Sigmoid colon (tissue), 7 donors: Measurements from ENCODE around the gene MAU2. TPM values are rescaled to one million over a fixed set of nuclear protein-coding genes. Genes with fewer than 3 reads are reported as not detected.

Experiments used
- DNase-seq: peaks from one replicate; pipeline ENCODE4 v3.0.0-alpha.2; 2019
- H3K27ac ChIP-seq, 4 donors: fragments of 200-600 bp; sonication (generic); one replicate each; pipeline ENCODE4 v1.5.1; 2016 to 2019; ENCODE audit warnings: mild to moderate bottlenecking in 1 of 4
- H3K27me3 ChIP-seq, 3 donors: fragments of 200-600 bp; sonication (generic); one replicate each; pipeline ENCODE4 v1.5.1; 2019; ENCODE audit warnings: mild to moderate bottlenecking in 1 of 3
- H3K36me3 ChIP-seq, 4 donors: fragments of 200-600 bp; sonication (generic); one replicate each; pipeline ENCODE4 v1.5.1; 2016 to 2019
- H3K4me1 ChIP-seq, 4 donors: fragments of 200-600 bp; sonication (generic); one replicate each; pipeline ENCODE4 v1.5.1; 2017 to 2019
- H3K4me3 ChIP-seq, 4 donors: fragments of 200-600 bp; sonication (generic); one replicate each; pipeline ENCODE4 v1.5.1; 2017 to 2019; ENCODE audit warnings: mild to moderate bottlenecking in 2 of 4, moderate library complexity in 1 of 4
- H3K9me3 ChIP-seq, 4 donors: fragments of 200-600 bp in 3 of 4; sonication (generic) in 3 of 4; one replicate each; pipeline versions ENCODE4 v1.5.1 to v1.6.1; 2013 to 2019
- EP300 ChIP-seq, 4 donors: sonication (generic); formaldehyde crosslinking; IDR thresholded peaks; one replicate each; pipeline ENCODE4 v1.6.1; 2017; ENCODE audit warnings: antibody characterized with exemption in 4 of 4
- POLR2A ChIP-seq, 2 donors: fragments of 450-650 bp; IDR thresholded peaks; one replicate each; pipeline ENCODE4 v1.6.1; 2016; ENCODE audit warnings: antibody characterized with exemption in 2 of 2, mild to moderate bottlenecking in 2 of 2, moderate library complexity in 2 of 2
- POLR2AphosphoS5 ChIP-seq, 4 donors: sonication (generic); formaldehyde crosslinking; IDR thresholded peaks; one replicate each; pipeline ENCODE4 v1.6.1; 2017; ENCODE audit warnings: antibody characterized with exemption in 4 of 4
- WGBS, 2 donors: extraction: QIAGEN DNeasy Blood & Tissue Kit; methylation state at CpG; one replicate each; pipeline ENCODE4 v1.1.7; 2013; 5-methylcytosine and 5-hydroxymethylcytosine counted together
- intact Hi-C: fragments of 100-400 bp; cut with DNase I; formaldehyde crosslinking; loops from one replicate; pipeline ENCODE4 v1.15.1; 2023
- polyA plus RNA-seq, 3 donors: library from polyadenylated mRNA; stranded (reverse); fragments of 200-250 nt; gene quantifications; one replicate each; pipeline ENCODE4 v1.2.3, GENCODE V29; 2013
- total RNA-seq, 4 donors: library from RNA; depleted of rRNA; stranded (reverse); fragments of >200 nt; gene quantifications; one replicate each; pipeline ENCODE4 v1.1.0, GENCODE V29; 2016
- TF ChIP-seq, protein P1 (sequence below), 4 experiments: fragments of 450-650 bp in 3 of 4; fragments of 200-600 bp in 1 of 4; IDR thresholded peaks; one replicate each; pipeline ENCODE4 v1.5.1; 2016 to 2019; ENCODE audit warnings: antibody characterized with exemption in 4 of 4, mild to moderate bottlenecking in 3 of 4, moderate library complexity in 2 of 4
- donor health status: healthy with polysubstance abuse.
- donor health status: Bipolar disorder and iron deficiency.
- donor health status: healthy.

MAU2 gene
- total and polyA plus RNA-seq, 7 donors: 7.8 to 94.4 (median 33.3) TPM

DNA sequence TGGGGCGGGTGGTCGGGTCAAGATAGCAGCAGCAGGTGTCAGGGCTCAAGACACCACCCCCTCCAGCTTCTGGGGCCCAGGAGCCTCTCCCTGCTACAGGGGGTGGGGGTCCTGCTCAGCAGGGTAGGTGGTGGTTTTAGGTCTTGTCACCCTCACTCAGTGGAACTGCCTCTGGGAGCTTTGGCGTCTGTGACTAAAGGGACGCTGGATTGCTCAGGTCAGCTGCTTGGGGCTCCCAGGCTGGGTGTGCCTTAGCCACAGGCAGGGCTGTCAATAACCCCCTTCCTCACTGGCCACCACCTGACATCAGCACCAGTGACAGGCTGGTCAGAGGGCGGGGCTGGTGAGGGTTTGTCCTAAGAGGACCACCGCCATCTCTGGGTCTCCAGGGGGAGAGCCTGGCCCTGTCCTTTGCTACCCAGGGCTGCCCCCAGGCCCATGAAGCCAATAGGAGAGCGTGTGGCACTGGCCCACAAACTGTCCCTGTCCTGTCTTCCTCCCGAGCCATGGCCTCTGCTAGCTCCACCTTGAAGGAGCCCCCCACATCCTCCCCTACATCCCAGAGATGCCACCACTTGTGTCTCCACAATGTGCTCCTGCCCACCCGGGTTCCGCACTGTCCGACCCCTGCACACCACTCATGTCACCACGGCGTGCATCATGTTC lies 36.4 kb downstream of the MAU2 start:
- intact Hi-C loops: loop anchor here (5.0 kb wide), 1 partner anchor 35 kb away; the partner anchor contains the start of genes MAU2 and SUGP1
- Histone ChIP-seq H3K27ac (no peak overlapping the region), H3K4me3 (no peak overlapping the region)

DNA sequence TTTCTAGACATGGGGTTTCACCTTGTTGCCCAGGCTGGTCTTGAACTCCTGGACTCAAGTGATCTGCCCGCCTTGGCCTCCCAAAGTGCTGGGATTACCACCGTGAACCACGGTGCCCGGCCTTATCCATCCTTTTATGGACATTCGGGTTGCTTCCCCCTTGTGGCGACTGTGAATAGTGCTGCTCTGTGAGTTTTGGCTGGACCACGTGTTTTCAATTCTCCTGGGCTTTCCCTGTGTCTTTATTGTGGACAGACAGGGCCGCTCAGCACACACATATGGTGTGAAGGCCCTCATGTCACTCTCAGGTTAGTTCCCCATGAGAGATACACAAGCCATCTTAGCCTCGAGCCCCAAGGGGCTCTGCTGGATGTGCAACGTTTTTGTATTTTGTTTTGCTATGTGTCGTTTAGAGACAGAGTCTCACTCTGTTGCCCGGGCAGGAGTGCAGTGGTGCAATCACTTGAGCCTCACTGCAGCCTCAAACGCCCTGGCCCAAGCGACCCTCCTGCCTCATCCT lies 40.5 kb downstream of the MAU2 start:
- Histone ChIP-seq H3K4me3 (no peak overlapping the region), H3K36me3 (peaks cover 5 to 23% (median 8%) of the 10 kb centered on the region in 4 donors), H3K27me3 (no peaks in the 10 kb centered on the region), H3K4me1 (peaks cover 0 to 14% (median 6%) of the 10 kb centered on the region in 4 donors), H3K27ac (peak overlapping the region in 3 of 4 donors; percentile 49 to 66 (median 57)), H3K9me3 (no peaks in the 10 kb centered on the region)
- TF ChIP-seq POLR2A (IDR thresholded peaks at IDR 0.05) (no peak), EP300 (IDR thresholded peaks at IDR 0.05) (no peak), POLR2AphosphoS5 (IDR thresholded peaks at IDR 0.05) (peak in 2 of 4 donors; percentile 13 to 19)
- TF ChIP-seq, protein P1, sequence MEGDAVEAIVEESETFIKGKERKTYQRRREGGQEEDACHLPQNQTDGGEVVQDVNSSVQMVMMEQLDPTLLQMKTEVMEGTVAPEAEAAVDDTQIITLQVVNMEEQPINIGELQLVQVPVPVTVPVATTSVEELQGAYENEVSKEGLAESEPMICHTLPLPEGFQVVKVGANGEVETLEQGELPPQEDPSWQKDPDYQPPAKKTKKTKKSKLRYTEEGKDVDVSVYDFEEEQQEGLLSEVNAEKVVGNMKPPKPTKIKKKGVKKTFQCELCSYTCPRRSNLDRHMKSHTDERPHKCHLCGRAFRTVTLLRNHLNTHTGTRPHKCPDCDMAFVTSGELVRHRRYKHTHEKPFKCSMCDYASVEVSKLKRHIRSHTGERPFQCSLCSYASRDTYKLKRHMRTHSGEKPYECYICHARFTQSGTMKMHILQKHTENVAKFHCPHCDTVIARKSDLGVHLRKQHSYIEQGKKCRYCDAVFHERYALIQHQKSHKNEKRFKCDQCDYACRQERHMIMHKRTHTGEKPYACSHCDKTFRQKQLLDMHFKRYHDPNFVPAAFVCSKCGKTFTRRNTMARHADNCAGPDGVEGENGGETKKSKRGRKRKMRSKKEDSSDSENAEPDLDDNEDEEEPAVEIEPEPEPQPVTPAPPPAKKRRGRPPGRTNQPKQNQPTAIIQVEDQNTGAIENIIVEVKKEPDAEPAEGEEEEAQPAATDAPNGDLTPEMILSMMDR (IDR thresholded peaks at IDR 0.05): peak; percentile 73 to 85 (median 80)
- whole genome bisulfite sequencing, 2 donors: 6 to 16% methylated on average over 14 of the region's 14 CpGs
- peak; percentile 88 for DNase-seq
- intact Hi-C loops: no loop called here

More for the DNA sequence above, 36.4 kb downstream of the MAU2 start:
- no peak for DNase-seq
- Histone ChIP-seq H3K27me3 (no peaks in the 10 kb centered on the region), H3K4me1 (peaks cover 0 to 8% (median 4%) of the 10 kb centered on the region in 4 donors), H3K36me3 (peaks cover 45 to 64% (median 48%) of the 10 kb centered on the region in 4 donors), H3K9me3 (no peaks in the 10 kb centered on the region)
- TF ChIP-seq, protein P1 (IDR thresholded peaks at IDR 0.05): no peak
- TF ChIP-seq POLR2AphosphoS5 (IDR thresholded peaks at IDR 0.05) (no peak), POLR2A (IDR thresholded peaks at IDR 0.05) (no peak)
- WGBS, 2 donors: 90 to 93% methylated on average over 13 of the region's 13 CpGs

DNA sequence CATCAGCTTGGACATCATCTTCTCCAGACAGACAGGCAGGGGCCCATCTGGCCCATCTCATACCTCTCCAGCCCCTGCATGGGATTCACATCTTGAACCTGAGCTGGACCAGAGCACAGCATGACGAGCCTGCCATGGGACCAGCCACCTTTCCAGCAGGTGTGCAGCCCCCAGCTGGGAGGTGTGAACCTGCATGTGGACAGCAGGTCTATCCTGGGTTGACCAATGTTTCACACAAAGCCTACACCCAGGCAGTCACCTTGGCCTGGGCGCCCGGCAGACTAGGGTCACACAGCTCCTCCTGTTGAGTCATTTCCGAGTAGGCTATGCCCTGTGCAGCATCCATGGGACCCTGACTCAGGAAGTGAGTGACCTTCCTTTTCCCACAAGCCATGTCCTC lies 41.4 kb downstream of the MAU2 start:
- DNase-seq: no peak
- peak overlapping the region in 1 of 4 donors; percentile 66 for H3K27ac ChIP-seq
- H3K9me3 ChIP-seq: no peaks in the 10 kb centered on the region
- no peak for TF ChIP-seq POLR2AphosphoS5 (IDR thresholded peaks at IDR 0.05)
- no peak for TF ChIP-seq POLR2A (IDR thresholded peaks at IDR 0.05)
- TF ChIP-seq EP300 (IDR thresholded peaks at IDR 0.05): no peak
- TF ChIP-seq, protein P1 (IDR thresholded peaks at IDR 0.05): no peak
- H3K4me3 ChIP-seq: no peak overlapping the region
- H3K27me3 ChIP-seq: no peaks in the 10 kb centered on the region
- WGBS, 2 donors: 94% methylated on average over 4 of the region's 4 CpGs
- intact Hi-C loops: no loop called here
- peaks cover 0 to 20% (median 9%) of the 10 kb centered on the region in 4 donors for H3K4me1 ChIP-seq
- H3K36me3 ChIP-seq: peaks cover 0 to 13% (median under 1%) of the 10 kb centered on the region in 4 donors

DNA sequence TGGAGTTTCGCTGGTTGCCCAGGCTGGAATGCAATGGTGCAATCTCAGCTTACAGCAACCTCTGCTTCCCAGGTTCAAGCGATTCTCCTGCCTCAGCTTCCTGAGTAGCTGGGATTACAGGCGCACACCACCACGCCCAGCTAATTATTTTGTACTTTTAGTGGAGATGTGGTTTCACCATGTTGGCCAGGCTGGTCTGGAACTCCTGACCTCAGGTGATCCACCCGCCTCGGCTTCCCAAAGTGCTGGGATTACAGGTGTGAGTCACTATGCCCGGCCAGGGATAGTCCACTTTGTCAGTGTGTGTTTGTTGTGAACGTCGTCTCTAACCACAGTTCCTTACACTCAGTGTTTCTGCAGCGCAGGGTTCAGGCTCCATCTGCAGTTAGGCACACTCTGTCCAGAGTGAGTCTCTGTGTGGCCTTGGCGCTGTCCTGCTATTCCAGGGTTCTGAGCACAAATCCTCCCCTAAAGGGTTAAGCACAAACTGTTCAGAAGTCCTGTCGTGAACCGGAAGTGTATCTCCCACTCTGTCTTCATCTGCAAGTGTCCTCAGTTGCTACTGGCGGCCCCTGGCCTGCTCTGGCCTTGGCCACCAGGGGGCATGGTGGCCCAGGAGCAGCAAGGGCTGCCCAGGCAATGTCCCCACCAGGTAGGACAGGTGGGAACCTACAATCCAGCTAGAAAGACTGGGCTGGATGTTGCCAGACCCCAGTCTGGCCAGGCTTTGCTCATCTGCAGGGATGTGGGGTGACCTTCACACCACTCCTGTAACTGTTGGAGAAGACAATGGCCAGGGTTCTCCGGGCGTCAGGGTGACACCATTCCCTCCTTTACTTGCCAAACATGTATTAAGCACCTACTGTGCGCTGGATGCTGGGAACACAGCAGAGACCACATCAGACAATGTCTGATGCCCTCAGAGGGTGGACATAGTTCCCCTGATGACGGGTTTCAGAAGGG lies 46.1 kb downstream of the MAU2 start:
- WGBS, 2 donors: 26 to 48% methylated on average over 18 of the region's 18 CpGs
- no peak for DNase-seq
- intact Hi-C loops: loop anchor here (1.0 to 5.0 kb wide), 2 partner anchors 41 to 124 kb away; partner anchors contain the start of gene GATAD2A
- no peaks in the 10 kb centered on the region for H3K9me3 ChIP-seq
- no peaks in the 10 kb centered on the region for H3K27me3 ChIP-seq
- peak overlapping the region in 3 of 4 donors; percentile 25 to 33 (median 27) for H3K27ac ChIP-seq
- no peak overlapping the region for H3K4me3 ChIP-seq
- no peak for TF ChIP-seq EP300 (IDR thresholded peaks at IDR 0.05)
- peak in 1 of 4 donors; percentile 25 for TF ChIP-seq POLR2AphosphoS5 (IDR thresholded peaks at IDR 0.05)
- no peak for TF ChIP-seq POLR2A (IDR thresholded peaks at IDR 0.05)
- TF ChIP-seq, protein P1 (IDR thresholded peaks at IDR 0.05): peak; percentile 88 to 96 (median 93)
- H3K4me1 ChIP-seq: peaks cover 0 to 12% (median 5%) of the 10 kb centered on the region in 4 donors
- H3K36me3 ChIP-seq: no peaks in the 10 kb centered on the region
